ENCODE measurements around the gene ZFPM1. TPM values are rescaled to one million over a fixed set of nuclear protein-coding genes. Genes with fewer than 3 reads are reported as not detected.

The ZFPM1 gene
- total RNA-seq, 1 donor from 2014 or later, result 11.1 TPM

DNA sequence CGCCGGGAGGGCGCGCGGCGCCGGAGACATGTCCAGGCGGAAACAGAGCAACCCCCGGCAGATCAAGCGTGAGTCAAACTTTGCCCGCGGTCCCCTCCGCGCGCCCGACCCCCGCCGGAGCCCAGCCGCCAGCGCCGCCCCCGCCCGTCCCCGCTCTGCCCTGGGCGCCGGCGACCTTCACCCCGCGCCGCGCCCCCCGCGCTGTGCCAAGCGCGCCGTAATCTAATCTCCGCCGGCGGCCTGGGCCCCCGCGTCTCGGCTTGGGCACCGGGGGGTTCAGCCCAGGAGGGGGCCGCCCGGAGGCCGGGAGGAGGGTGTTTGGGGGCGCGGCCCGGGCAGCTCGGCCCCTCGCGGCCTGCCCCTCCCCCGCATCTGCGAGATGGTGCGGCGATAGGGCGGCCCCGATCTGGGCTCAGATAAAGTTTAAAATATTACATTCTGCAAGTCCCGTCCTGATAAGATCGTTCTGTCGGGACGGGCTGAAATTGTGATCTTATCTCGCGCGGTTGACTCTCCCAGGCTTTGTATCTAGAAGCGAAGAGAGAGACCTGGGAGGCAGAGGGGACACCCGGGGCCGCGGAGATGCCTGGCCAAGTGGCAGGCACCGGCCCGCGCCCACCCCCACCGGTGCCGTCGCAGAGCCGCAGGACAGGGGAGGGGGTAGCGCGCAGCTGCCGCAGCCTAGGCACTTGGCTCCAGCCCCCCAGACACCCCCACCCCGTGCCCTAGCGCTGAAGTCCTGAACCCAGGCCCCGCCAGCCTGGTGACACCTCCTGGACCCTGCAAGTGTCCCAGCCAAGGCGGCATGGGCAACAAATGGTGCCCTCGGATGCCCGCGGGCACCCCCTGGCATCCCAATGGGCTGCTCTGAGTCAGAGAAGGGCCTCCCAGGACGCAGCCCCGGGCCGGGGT lies 787 bp downstream of the ZFPM1 start:
- TF ChIP-seq, protein P1, sequence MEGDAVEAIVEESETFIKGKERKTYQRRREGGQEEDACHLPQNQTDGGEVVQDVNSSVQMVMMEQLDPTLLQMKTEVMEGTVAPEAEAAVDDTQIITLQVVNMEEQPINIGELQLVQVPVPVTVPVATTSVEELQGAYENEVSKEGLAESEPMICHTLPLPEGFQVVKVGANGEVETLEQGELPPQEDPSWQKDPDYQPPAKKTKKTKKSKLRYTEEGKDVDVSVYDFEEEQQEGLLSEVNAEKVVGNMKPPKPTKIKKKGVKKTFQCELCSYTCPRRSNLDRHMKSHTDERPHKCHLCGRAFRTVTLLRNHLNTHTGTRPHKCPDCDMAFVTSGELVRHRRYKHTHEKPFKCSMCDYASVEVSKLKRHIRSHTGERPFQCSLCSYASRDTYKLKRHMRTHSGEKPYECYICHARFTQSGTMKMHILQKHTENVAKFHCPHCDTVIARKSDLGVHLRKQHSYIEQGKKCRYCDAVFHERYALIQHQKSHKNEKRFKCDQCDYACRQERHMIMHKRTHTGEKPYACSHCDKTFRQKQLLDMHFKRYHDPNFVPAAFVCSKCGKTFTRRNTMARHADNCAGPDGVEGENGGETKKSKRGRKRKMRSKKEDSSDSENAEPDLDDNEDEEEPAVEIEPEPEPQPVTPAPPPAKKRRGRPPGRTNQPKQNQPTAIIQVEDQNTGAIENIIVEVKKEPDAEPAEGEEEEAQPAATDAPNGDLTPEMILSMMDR (conservative IDR thresholded peaks at IDR 0.05), result no peak
- H3K4me3 Mint-ChIP-seq, result peak overlapping the region; percentile 82

DNA sequence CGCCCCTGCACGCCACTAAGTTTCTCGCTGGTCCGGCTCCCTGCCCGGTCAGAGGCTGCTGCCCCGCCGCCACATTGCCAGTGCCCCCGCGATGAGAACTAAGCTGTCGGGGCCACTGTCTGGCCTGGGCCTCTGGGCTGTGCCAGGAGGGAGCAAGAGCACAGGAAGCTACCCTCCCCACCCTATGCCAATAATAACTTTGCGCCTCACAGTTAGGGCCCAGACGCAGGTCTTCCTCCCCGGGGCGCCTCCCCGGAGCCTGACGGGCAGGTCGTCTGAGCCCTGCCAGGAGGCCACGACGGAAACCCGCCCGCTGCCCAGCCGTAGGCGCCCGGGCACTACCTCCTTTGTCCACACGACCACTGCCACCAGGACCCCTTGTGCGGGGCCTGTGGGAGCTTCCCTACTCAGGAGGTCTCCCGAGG lies 1.5 kb downstream of the ZFPM1 start:
- Mint-ChIP-seq H3K4me3 (peak overlapping the region; percentile 82), H3K27me3 (ENCODE audit: low read depth) (peaks cover 32% of the 10 kb centered on the region), H3K27ac (ENCODE audit: unreplicated experiment) (no peak overlapping the region), H3K36me3 (ENCODE audit: low read depth) (no peaks in the 10 kb centered on the region), H3K4me1 (peaks cover 5% of the 10 kb centered on the region), H3K9me3 (no peaks in the 10 kb centered on the region)
- TF ChIP-seq, protein P1 (conservative IDR thresholded peaks at IDR 0.05), result no peak
- no peak for DNase-seq (ENCODE audit: low read depth, low spot score)

More for the DNA sequence above, 787 bp downstream of the ZFPM1 start:
- no peak for DNase-seq (ENCODE audit: low read depth, low spot score)
- H3K36me3 Mint-ChIP-seq (ENCODE audit: low read depth), result no peaks in the 10 kb centered on the region
- no peaks in the 10 kb centered on the region for H3K9me3 Mint-ChIP-seq
- peaks cover 5% of the 10 kb centered on the region for H3K4me1 Mint-ChIP-seq
- H3K27me3 Mint-ChIP-seq (ENCODE audit: low read depth), result peaks cover 32% of the 10 kb centered on the region
- H3K27ac Mint-ChIP-seq (ENCODE audit: unreplicated experiment), result no peak overlapping the region

DNA sequence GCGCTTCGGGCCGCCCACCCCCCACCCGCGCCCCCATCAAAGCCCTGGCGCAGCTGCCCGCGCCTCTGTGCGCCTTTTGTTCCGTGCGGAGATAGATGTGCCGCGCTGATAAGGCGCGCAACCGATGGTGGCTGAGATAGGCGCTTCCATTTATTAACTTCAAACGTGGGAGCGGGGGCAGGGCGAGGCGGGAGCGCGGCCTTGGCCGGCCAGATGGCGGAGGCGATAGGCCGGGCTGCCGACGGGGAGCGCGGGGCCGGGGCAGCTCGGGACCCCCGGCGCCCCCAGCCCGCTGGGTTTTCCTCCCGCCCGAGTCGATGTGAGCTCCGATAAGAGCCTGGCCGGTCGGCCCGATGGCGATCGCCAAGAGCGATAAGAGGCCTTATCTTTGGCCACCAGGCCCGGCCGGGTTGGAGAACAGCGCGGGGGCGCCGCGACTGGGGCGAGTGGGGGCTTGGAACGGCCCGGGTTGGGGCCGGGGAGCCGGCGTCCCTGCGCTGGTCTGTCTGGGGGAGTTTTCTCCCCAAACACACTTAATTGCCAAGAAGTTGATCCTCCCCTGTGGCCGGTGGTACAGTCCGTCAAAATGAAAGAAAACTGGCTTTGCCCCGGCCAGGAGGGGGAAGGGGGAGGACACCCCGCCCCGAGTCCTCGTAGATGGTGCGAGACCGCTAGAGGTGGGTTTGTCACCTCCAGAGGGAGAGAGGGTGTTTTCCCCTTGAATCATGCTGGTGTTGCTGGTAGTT lies 2.7 kb downstream of the ZFPM1 start:
- TF ChIP-seq, protein P1 (conservative IDR thresholded peaks at IDR 0.05), result no peak

DNA sequence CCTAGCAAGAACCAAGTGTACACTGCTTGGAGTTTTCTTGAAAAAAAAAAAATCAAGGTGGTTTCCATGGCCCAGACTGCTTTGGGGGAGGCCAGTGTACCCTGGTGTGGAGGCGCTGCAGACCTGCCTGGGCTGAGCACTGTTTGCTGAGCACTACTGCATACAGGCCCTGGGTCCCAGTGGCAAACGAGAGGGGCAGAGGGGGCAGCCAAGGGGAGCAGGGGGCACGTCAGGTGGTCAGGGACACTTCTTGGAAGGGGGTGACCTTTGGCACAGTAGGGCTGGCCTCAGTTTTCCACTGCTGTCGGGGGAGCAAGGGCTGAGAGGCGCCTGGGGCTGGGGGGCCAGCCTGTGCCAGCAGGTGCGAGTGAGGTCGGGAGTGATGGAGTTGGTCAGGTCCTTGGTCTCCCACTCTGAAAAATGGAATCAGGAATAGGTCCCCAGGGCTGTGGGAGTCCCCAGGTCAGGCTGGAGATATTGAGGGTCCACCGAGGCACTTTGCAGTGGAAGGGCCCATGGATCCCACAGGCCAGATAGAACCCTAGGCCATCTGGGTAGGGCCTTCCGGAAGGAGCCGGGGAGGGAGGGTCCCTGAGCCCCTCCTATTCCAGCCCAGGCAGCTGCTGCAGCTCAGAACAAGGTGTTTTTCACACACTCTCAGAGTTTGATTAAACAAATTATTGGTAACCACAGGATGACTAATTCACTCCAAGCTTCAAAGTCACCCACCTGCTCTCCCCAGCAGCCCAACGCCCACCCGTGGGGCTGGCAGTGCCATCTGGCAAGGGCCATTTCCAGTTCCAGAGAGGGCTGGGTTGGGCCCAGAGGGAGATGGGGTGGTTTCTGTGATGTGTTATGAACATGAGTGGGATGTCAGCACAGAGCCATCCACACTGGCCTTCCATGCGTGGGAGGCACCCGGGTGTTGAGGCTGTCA lies 3.5 kb downstream of the ZFPM1 start:
- H3K27ac Mint-ChIP-seq (ENCODE audit: unreplicated experiment), result no peak overlapping the region
- H3K9me3 Mint-ChIP-seq, result no peaks in the 10 kb centered on the region
- H3K27me3 Mint-ChIP-seq (ENCODE audit: low read depth), result peaks cover 26% of the 10 kb centered on the region
- H3K36me3 Mint-ChIP-seq (ENCODE audit: low read depth), result no peaks in the 10 kb centered on the region
- H3K4me3 Mint-ChIP-seq, result peak overlapping the region; percentile 83
- no peak for DNase-seq (ENCODE audit: low read depth, low spot score)
- TF ChIP-seq, protein P1 (conservative IDR thresholded peaks at IDR 0.05), result no peak
- peaks cover 8% of the 10 kb centered on the region for H3K4me1 Mint-ChIP-seq

More for the DNA sequence above, 2.7 kb downstream of the ZFPM1 start:
- Mint-ChIP-seq H3K4me1 (peaks cover 5% of the 10 kb centered on the region), H3K27ac (ENCODE audit: unreplicated experiment) (no peak overlapping the region), H3K9me3 (no peaks in the 10 kb centered on the region), H3K27me3 (ENCODE audit: low read depth) (peaks cover 30% of the 10 kb centered on the region), H3K36me3 (ENCODE audit: low read depth) (no peaks in the 10 kb centered on the region), H3K4me3 (peak overlapping the region; percentile 83)
- peak; percentile 43 for DNase-seq (ENCODE audit: low read depth, low spot score)

All from neural crest cell (in vitro differentiated cells).